22Rv1 (cell line): ENCODE data around the gene UBR4.

Source experiments
- ZFX ChIP-seq: fragments of 450-650 bp; IDR thresholded peaks from 2 replicates; pipeline ENCODE4 v1.6.1; 2017; ENCODE audit warnings: antibody characterized with exemption, borderline replicate concordance
- TF ChIP-seq, protein P1 (sequence below): fragments of 450-650 bp; IDR thresholded peaks from 2 replicates; pipeline ENCODE4 v1.5.1; 2017; ENCODE audit warnings: mild to moderate bottlenecking

- TF ChIP-seq, protein P1, sequence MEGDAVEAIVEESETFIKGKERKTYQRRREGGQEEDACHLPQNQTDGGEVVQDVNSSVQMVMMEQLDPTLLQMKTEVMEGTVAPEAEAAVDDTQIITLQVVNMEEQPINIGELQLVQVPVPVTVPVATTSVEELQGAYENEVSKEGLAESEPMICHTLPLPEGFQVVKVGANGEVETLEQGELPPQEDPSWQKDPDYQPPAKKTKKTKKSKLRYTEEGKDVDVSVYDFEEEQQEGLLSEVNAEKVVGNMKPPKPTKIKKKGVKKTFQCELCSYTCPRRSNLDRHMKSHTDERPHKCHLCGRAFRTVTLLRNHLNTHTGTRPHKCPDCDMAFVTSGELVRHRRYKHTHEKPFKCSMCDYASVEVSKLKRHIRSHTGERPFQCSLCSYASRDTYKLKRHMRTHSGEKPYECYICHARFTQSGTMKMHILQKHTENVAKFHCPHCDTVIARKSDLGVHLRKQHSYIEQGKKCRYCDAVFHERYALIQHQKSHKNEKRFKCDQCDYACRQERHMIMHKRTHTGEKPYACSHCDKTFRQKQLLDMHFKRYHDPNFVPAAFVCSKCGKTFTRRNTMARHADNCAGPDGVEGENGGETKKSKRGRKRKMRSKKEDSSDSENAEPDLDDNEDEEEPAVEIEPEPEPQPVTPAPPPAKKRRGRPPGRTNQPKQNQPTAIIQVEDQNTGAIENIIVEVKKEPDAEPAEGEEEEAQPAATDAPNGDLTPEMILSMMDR, result no peak
- no peak for TF ChIP-seq ZFX
These were observed 10.0 kb downstream of the UBR4 start for GRCh38 chr1:19199969-19200604.
